H1 (cell line): Measurements from ENCODE around the gene TIAM2. TPM values are rescaled to one million over a fixed set of nuclear protein-coding genes. Genes with fewer than 3 reads are reported as not detected.

Experiments used
- CTCF ChIA-PET: fragments of 300-600 bp; sonication (Branson Sonifier 250); formaldehyde crosslinking; loops from one replicate; lab custom pipeline; 2021; ENCODE audit not compliant: partially characterized antibody; lab: Charles Lee
- POLR2A ChIA-PET: fragments of 300-600 bp; sonication (Branson Sonifier 250); formaldehyde crosslinking; loops from one replicate; lab custom pipeline; 2021; ENCODE audit warnings: inconsistent platforms; ENCODE audit not compliant: partially characterized antibody; lab: Charles Lee
- DNase-seq, 2 experiments: peaks; one replicate each; pipeline versions ENCODE4 v3.0.0 to v3.0.0-alpha.2; 2010 to 2022; ENCODE audit warnings: low spot score in 2 of 2, low read depth in 1 of 2, mixed read lengths in 1 of 2
- FAIRE-seq: peaks from 2 replicates; lab custom pipeline; 2011; peaks lifted over from hg19 to GRCh38; lab: Jason Lieb, UNC
- H2AFZ ChIP-seq: 2 replicates; pipeline ENCODE4 v1.8.1; 2012; ENCODE audit warnings: low read length, inconsistent platforms
- H2AK5ac ChIP-seq: 2 replicates; pipeline ENCODE4 v1.6.1; 2013; ENCODE audit warnings: low read depth, low read length
- H2BK120ac ChIP-seq: replicated peaks from 2 replicates; pipeline ENCODE3; 2013; ENCODE audit warnings: low read depth, low read length, inconsistent platforms
- H2BK12ac ChIP-seq: 2 replicates; pipeline ENCODE4 v1.6.1; 2013; ENCODE audit warnings: low read depth, low read length
- H2BK15ac ChIP-seq: 2 replicates; pipeline ENCODE4 v1.6.1; 2013; ENCODE audit warnings: low read length
- H2BK20ac ChIP-seq: 2 replicates; pipeline ENCODE4 v1.6.1; 2013; ENCODE audit warnings: low read length
- H2BK5ac ChIP-seq: 2 replicates; pipeline ENCODE4 v1.6.1; 2013; ENCODE audit warnings: low read depth, low read length
- H3K14ac ChIP-seq: 2 replicates; pipeline ENCODE4 v1.6.1; 2013; ENCODE audit warnings: inconsistent platforms; ENCODE audit not compliant: insufficient read length
- H3K18ac ChIP-seq: 2 replicates; pipeline ENCODE4 v1.6.1; 2013; ENCODE audit warnings: low read length; ENCODE audit errors: extremely low read depth
- H3K23ac ChIP-seq: 2 replicates; pipeline ENCODE4 v1.6.1; 2013; ENCODE audit warnings: inconsistent platforms; ENCODE audit not compliant: insufficient read length
- H3K23me2 ChIP-seq: 2 replicates; pipeline ENCODE4 v1.6.1; 2013; ENCODE audit warnings: low read depth, low read length
- H3K27ac ChIP-seq: 2 replicates; pipeline ENCODE4 v1.6.1; 2011; ENCODE audit warnings: low read depth, low read length, inconsistent platforms
- H3K27me3 ChIP-seq, 4 experiments: replicated peaks in 1 of 4; 1 replicate in 1 of 4; 2 replicates in 3 of 4; pipeline versions ENCODE4 v1.6.1 to v1.8.1; 2011 to 2013; ENCODE audit warnings: low read length in 3 of 4, mild to moderate bottlenecking in 3 of 4, inconsistent platforms in 2 of 4, mixed read lengths in 2 of 4, moderate library complexity in 1 of 4; ENCODE audit not compliant: control insufficient read depth in 3 of 4, insufficient read depth in 3 of 4; ENCODE audit errors: extremely low read depth in 1 of 4
- H3K36me3 ChIP-seq, 4 experiments: 2 replicates each; pipeline versions ENCODE4 v1.6.1 to v1.8.1; 2011 to 2013; ENCODE audit warnings: mild to moderate bottlenecking in 4 of 4, low read length in 3 of 4, moderate library complexity in 2 of 4, control low read depth in 1 of 4, inconsistent platforms in 1 of 4; ENCODE audit not compliant: insufficient read depth in 4 of 4, control insufficient read depth in 2 of 4
- H3K4ac ChIP-seq: replicated peaks from 2 replicates; pipeline ENCODE3; 2013; ENCODE audit warnings: low read length, low read depth, mixed read lengths, inconsistent platforms; ENCODE audit not compliant: insufficient read length
- H3K4me1 ChIP-seq, 4 experiments: replicated peaks in 1 of 4; 1 replicate in 1 of 4; 2 replicates in 3 of 4; pipeline versions ENCODE4 v1.6.1 to v1.8.1; 2011 to 2013; ENCODE audit warnings: low read length in 3 of 4, inconsistent platforms in 2 of 4, mixed read lengths in 1 of 4; ENCODE audit not compliant: insufficient read depth in 4 of 4, control insufficient read depth in 3 of 4
- H3K4me2 ChIP-seq, 2 experiments: 2 replicates each; pipeline versions ENCODE4 v1.6.1 to v1.8.1; 2011 to 2013; ENCODE audit warnings: low read depth in 2 of 2, low read length in 2 of 2, control low read depth in 1 of 2, inconsistent platforms in 1 of 2, mild to moderate bottlenecking in 1 of 2; ENCODE audit not compliant: insufficient read depth in 1 of 2
- H3K4me3 ChIP-seq, 4 experiments: fragments of 200-600, 300-600 bp in 1 of 4; sonication (generic), shearing (Covaris generic), sonication (Bioruptor Twin) in 1 of 4; 2 replicates each; pipeline versions ENCODE4 v1.5.1 to v1.8.1; 2011 to 2016; ENCODE audit warnings: low read length in 4 of 4, low read depth in 3 of 4, control low read depth in 2 of 4, inconsistent platforms in 2 of 4, mild to moderate bottlenecking in 2 of 4, mixed read lengths in 1 of 4, moderate library complexity in 1 of 4; ENCODE audit not compliant: insufficient read depth in 2 of 4; ENCODE audit errors: extremely low read depth in 1 of 4
- H3K56ac ChIP-seq: replicated peaks from 2 replicates; pipeline ENCODE3; 2013; ENCODE audit warnings: low read depth, mild to moderate bottlenecking, mixed read lengths, low read length, inconsistent platforms; ENCODE audit not compliant: insufficient read length
- H3K79me1 ChIP-seq: 2 replicates; pipeline ENCODE4 v1.6.1; 2013; ENCODE audit warnings: low read depth, low read length, control low read depth
- H3K79me2 ChIP-seq, 2 experiments: 2 replicates each; pipeline versions ENCODE4 v1.6.1 to v1.8.1; 2012 to 2013; ENCODE audit warnings: low read length in 2 of 2, mild to moderate bottlenecking in 2 of 2, inconsistent platforms in 1 of 2; ENCODE audit not compliant: insufficient read depth in 2 of 2, control insufficient read depth in 1 of 2
- H3K9ac ChIP-seq, 4 experiments: replicated peaks in 1 of 4; 1 replicate in 1 of 4; 2 replicates in 3 of 4; pipeline versions ENCODE4 v1.6.1 to v1.8.1; 2011 to 2013; ENCODE audit warnings: low read depth in 3 of 4, low read length in 3 of 4, control low read depth in 2 of 4, mild to moderate bottlenecking in 2 of 4, moderate library complexity in 2 of 4, inconsistent platforms in 1 of 4; ENCODE audit errors: extremely low read depth in 1 of 4
- H3K9me3 ChIP-seq, 2 experiments: 2 replicates each; pipeline versions ENCODE4 v1.6.1 to v1.8.1; 2012 to 2013; ENCODE audit warnings: mild to moderate bottlenecking in 2 of 2, moderate library complexity in 2 of 2, control low read depth in 1 of 2, inconsistent platforms in 1 of 2, low read depth in 1 of 2, low read length in 1 of 2, mixed read lengths in 1 of 2; ENCODE audit not compliant: insufficient read depth in 2 of 2
- H4K20me1 ChIP-seq, 2 experiments: replicated peaks in 1 of 2; 2 replicates each; pipeline versions ENCODE3 to v1.8.1; 2011 to 2013; ENCODE audit warnings: inconsistent platforms in 2 of 2, low read length in 2 of 2, mild to moderate bottlenecking in 1 of 2; ENCODE audit not compliant: insufficient read depth in 2 of 2, control insufficient read depth in 1 of 2
- H4K5ac ChIP-seq: 2 replicates; pipeline ENCODE4 v1.6.1; 2013; ENCODE audit warnings: low read length, low read depth, mixed read lengths, inconsistent platforms; ENCODE audit not compliant: insufficient read length
- H4K8ac ChIP-seq: 2 replicates; pipeline ENCODE4 v1.8.0; 2013; ENCODE audit warnings: mild to moderate bottlenecking, moderate library complexity, low read length, inconsistent platforms; ENCODE audit not compliant: insufficient read depth; ENCODE audit errors: extremely low read depth
- H4K91ac ChIP-seq: replicated peaks from 2 replicates; pipeline ENCODE3; 2013; ENCODE audit warnings: low read length, mixed read lengths, inconsistent platforms; ENCODE audit not compliant: insufficient read length
- ATF3 ChIP-seq: IDR thresholded peaks from 2 replicates; pipeline ENCODE4 v1.6.1; 2011; ENCODE audit warnings: low read depth, mild to moderate bottlenecking, low read length; ENCODE audit not compliant: insufficient read depth
- BACH1 ChIP-seq: IDR thresholded peaks from 2 replicates; pipeline ENCODE4 v1.6.1; 2012; ENCODE audit warnings: low read length, improper control_type of control experiment
- CBX8 ChIP-seq: fragments of 300-800, 300-1000 bp; sonication (generic); IDR thresholded peaks from 2 replicates; pipeline ENCODE4 v1.7.1; 2016; ENCODE audit warnings: low read depth, low read length, borderline replicate concordance
- CEBPB ChIP-seq: IDR thresholded peaks from 2 replicates; pipeline ENCODE4 v1.6.1; 2012; ENCODE audit warnings: low read depth, low read length
- EGR1 ChIP-seq: IDR thresholded peaks from 2 replicates; pipeline ENCODE4 v1.6.1; 2011; ENCODE audit warnings: low read depth, low read length, borderline replicate concordance
- EP300 ChIP-seq, 2 experiments: IDR thresholded peaks; 1 replicate in 1 of 2; 2 replicates in 1 of 2; pipeline ENCODE4 v1.6.1; 2011 to 2012; ENCODE audit warnings: low read depth in 2 of 2, low read length in 2 of 2, mild to moderate bottlenecking in 2 of 2, borderline replicate concordance in 1 of 2, inconsistent platforms in 1 of 2, moderate library complexity in 1 of 2
- FOSL1 ChIP-seq: IDR thresholded peaks from 2 replicates; pipeline ENCODE4 v1.6.1; 2011; ENCODE audit warnings: mild to moderate bottlenecking, low read depth, low read length, moderate library complexity; ENCODE audit not compliant: insufficient read depth
- HDAC2 ChIP-seq, 2 experiments: fragments of 300-600 bp in 1 of 2; sonication (generic) in 1 of 2; IDR thresholded peaks; 2 replicates each; pipeline ENCODE4 v1.6.1; 2011 to 2012; ENCODE audit warnings: low read depth in 2 of 2, low read length in 2 of 2, mild to moderate bottlenecking in 2 of 2, moderate library complexity in 2 of 2, borderline replicate concordance in 1 of 2, inconsistent platforms in 1 of 2
- MAFK ChIP-seq: IDR thresholded peaks from 2 replicates; pipeline ENCODE4 v1.6.1; 2012; ENCODE audit warnings: low read depth, mild to moderate bottlenecking, improper control_type of control experiment, low read length
- RAD21 ChIP-seq, 2 experiments: IDR thresholded peaks in 1 of 2; conservative IDR thresholded peaks in 1 of 2; 2 replicates each; pipeline ENCODE4 v1.6.1; 2011; ENCODE audit warnings: low read depth in 2 of 2, low read length in 2 of 2, improper control_type of control experiment in 1 of 2, inconsistent platforms in 1 of 2, mild to moderate bottlenecking in 1 of 2, moderate library complexity in 1 of 2
- TEAD4 ChIP-seq: IDR thresholded peaks from 2 replicates; pipeline ENCODE4 v1.6.1; 2012; ENCODE audit warnings: low read depth, low read length, inconsistent platforms, mixed read lengths
- USF2 ChIP-seq: IDR thresholded peaks from 2 replicates; pipeline ENCODE4 v1.6.1; 2011; ENCODE audit warnings: low read length, improper control_type of control experiment
- polyA plus RNA-seq, 7 experiments: library from polyadenylated mRNA; depleted of rRNA in 3 of 7; stranded (reverse) in 5 of 7; unstranded in 2 of 7; fragments of >200 nt in 5 of 7; fragments of 200-250 nt in 2 of 7; gene quantifications; 1 replicate in 5 of 7; 2 replicates in 1 of 7; 4 replicates in 1 of 7; pipeline versions ENCODE4 v1.2.1 to v1.2.3, GENCODE V29; 2011 to 2013; ENCODE audit warnings: missing spikeins in 2 of 7, mixed read lengths in 2 of 7
- total RNA-seq: library from RNA; stranded (reverse); fragmentation: NEBNext Ultra II Directional; extraction: Animal tissue kit (Norgen Biotek cat#: 25700); gene quantifications from 2 replicates; pipeline ENCODE4 v1.2.1, GENCODE V29; 2021

Gene TIAM2
- total and polyA plus RNA-seq, 2 of the 8 experiments (the other 6 are each of a cell fraction or from before 2014, with no cell fraction given), result 7.4 to 23.9 TPM

GRCh38 chr6:155276638-155277037, 281.5 kb downstream of the TIAM2 start:
- POLR2A ChIA-PET, result interaction anchor here (0.6 to 1.1 kb wide), 3 partner anchors 10 to 16 kb away, joined by 3 read pairs; no protein-coding TSS in a partner anchor
- TF ChIP-seq ATF3 (no peak), RAD21 (IDR thresholded peaks at IDR 0.05 in 1 of 2, conservative IDR thresholded peaks at IDR 0.05 in 1 of 2; ENCODE audit: low read depth in 2 of 2, low read length in 2 of 2) (no peak), HDAC2 (IDR thresholded peaks at IDR 0.05; ENCODE audit: borderline replicate concordance in 1 of 2, low read depth in 2 of 2, low read length in 2 of 2) (no peak), BACH1 (no peak), USF2 (no peak), MAFK (no peak), EGR1 (no peak), CBX8 (no peak), EP300 (IDR thresholded peaks at IDR 0.05; ENCODE audit: borderline replicate concordance in 1 of 2, low read depth in 2 of 2, low read length in 2 of 2) (no peak), FOSL1 (no peak), CEBPB (no peak), TEAD4 (no peak)

More at GRCh38 chr6:155276638-155277037, 281.5 kb downstream of the TIAM2 start:
- Histone ChIP-seq H2BK20ac (no peak overlapping the region), H3K23me2 (no peaks in the 10 kb centered on the region), H3K36me3 (peaks cover 0 to 24% (median 5%) of the 10 kb centered on the region in 4 experiments; a peak in 6 of 8 replicates), H4K20me1 (peaks cover 0 to 2% of the 10 kb centered on the region in 2 experiments), H2BK12ac (no peak overlapping the region), H4K91ac (no peak overlapping the region), H3K79me2 (no peaks in the 10 kb centered on the region), H3K9ac (no peak overlapping the region), H3K27me3 (no peaks in the 10 kb centered on the region), H3K4me2 (no peak overlapping the region), H2BK15ac (no peak overlapping the region), H4K8ac (no peak overlapping the region), H3K23ac (no peak overlapping the region), H3K56ac (no peak overlapping the region), H3K4me1 (peaks cover 0 to 4% (median 3%) of the 10 kb centered on the region in 4 experiments; a peak in 3 of 7 replicates), H3K14ac (no peak overlapping the region), H3K4ac (no peak overlapping the region), H3K4me3 (no peak overlapping the region), H2AFZ (no peak overlapping the region), H4K5ac (no peak overlapping the region), H3K18ac (no peak overlapping the region), H2BK5ac (no peak overlapping the region), H2BK120ac (no peak overlapping the region), H3K9me3 (no peaks in the 10 kb centered on the region; a peak in 1 of 4 replicates), H3K79me1 (peaks cover 3% of the 10 kb centered on the region; the same call in 1 of the 2 replicates), H2AK5ac (no peak overlapping the region), H3K27ac (no peak overlapping the region)
- CTCF ChIA-PET, result interaction anchor here (0.9 to 2.8 kb wide), 6 partner anchors 9 to 218 kb away, joined by 3 to 16 read pairs (median 4); no protein-coding TSS in a partner anchor
- FAIRE-seq (no peak), DNase-seq (no peak)
